HEK293 (cell line): ENCODE data around the gene HOXD12.

Experiments used
- CTCF ChIA-PET: fragments of 350-600 bp; formaldehyde crosslinking; extraction: SDS; loops from one replicate; lab custom pipeline; 2021; ENCODE audit warnings: antibody characterized with exemption; lab: Yijun Ruan, JAX
- POLR2A ChIA-PET: fragments of 300-600 bp; formaldehyde crosslinking; extraction: SDS; loops from one replicate; lab custom pipeline; 2020; ENCODE audit warnings: antibody characterized with exemption, inconsistent platforms; lab: Yijun Ruan, JAX
- H3K27ac ChIP-seq: fragments of 200-500 bp; sonication (Bioruptor generic); 2 replicates; pipeline ENCODE4 v1.5.1; 2014; ENCODE audit warnings: low read depth, low read length, control low read depth, inconsistent platforms; ENCODE audit errors: extremely low read depth
- H3K36me3 ChIP-seq, 2 experiments: fragments of 200-500 bp in 1 of 2; sonication (Bioruptor generic) in 1 of 2; 1 replicate in 1 of 2; 2 replicates in 1 of 2; pipeline ENCODE4 v1.5.1; 2014 to 2017; ENCODE audit warnings: inconsistent platforms in 2 of 2, low read length in 2 of 2; ENCODE audit not compliant: control insufficient read depth in 2 of 2, insufficient read depth in 1 of 2
- H3K4me1 ChIP-seq: fragments of 200-500 bp; sonication (Bioruptor generic); 2 replicates; pipeline ENCODE4 v1.5.1; 2014; ENCODE audit warnings: mild to moderate bottlenecking, low read length, inconsistent platforms; ENCODE audit not compliant: control insufficient read depth, insufficient read depth
- H3K4me3 ChIP-seq: 2 replicates; pipeline ENCODE4 v1.5.1; 2011; ENCODE audit warnings: low read depth, mild to moderate bottlenecking, control low read depth, low read length, moderate library complexity
- H3K9me3 ChIP-seq: fragments of 200-500 bp; sonication (Bioruptor generic); 2 replicates; pipeline ENCODE4 v1.5.1; 2014; ENCODE audit warnings: low read depth, low read length, inconsistent platforms; ENCODE audit not compliant: control insufficient read depth, insufficient read depth
- GFI1B ChIP-seq: fragments of 450-650 bp; formaldehyde crosslinking; IDR thresholded peaks from 2 replicates; pipeline ENCODE4 v1.5.1; 2016; ENCODE audit warnings: missing biosample characterization, missing genetic modification characterization
- GLIS2 ChIP-seq: fragments of 450-650 bp; formaldehyde crosslinking; IDR thresholded peaks from 2 replicates; pipeline ENCODE4 v1.5.1; 2016; ENCODE audit warnings: missing biosample characterization, missing genetic modification characterization
- SCRT2 ChIP-seq: fragments of 450-650 bp; formaldehyde crosslinking; IDR thresholded peaks from 2 replicates; pipeline ENCODE4 v1.5.1; 2016; ENCODE audit warnings: missing biosample characterization, missing genetic modification characterization
- SP3 ChIP-seq: fragments of 450-650 bp; formaldehyde crosslinking; IDR thresholded peaks from 2 replicates; pipeline ENCODE4 v1.5.1; 2016; ENCODE audit warnings: missing biosample characterization, missing genetic modification characterization
- ZBTB6 ChIP-seq: fragments of 450-650 bp; formaldehyde crosslinking; IDR thresholded peaks from 2 replicates; pipeline ENCODE4 v1.5.1; 2017; ENCODE audit warnings: missing biosample characterization, missing genetic modification characterization
- ZNF174 ChIP-seq: fragments of 450-650 bp; formaldehyde crosslinking; IDR thresholded peaks from 2 replicates; pipeline ENCODE4 v1.5.0; 2017; ENCODE audit warnings: missing biosample characterization, mild to moderate bottlenecking, missing genetic modification characterization
- ZNF19 ChIP-seq: fragments of 450-650 bp; formaldehyde crosslinking; IDR thresholded peaks from 2 replicates; pipeline ENCODE4; 2016; ENCODE audit warnings: missing biosample characterization, missing genetic modification characterization, low read depth
- ZNF2 ChIP-seq: fragments of 450-650 bp; formaldehyde crosslinking; IDR thresholded peaks from 2 replicates; pipeline ENCODE4 v1.5.1; 2016; ENCODE audit warnings: missing biosample characterization, missing genetic modification characterization
- ZNF202 ChIP-seq: fragments of 450-650 bp; formaldehyde crosslinking; IDR thresholded peaks from 2 replicates; pipeline ENCODE4 v1.5.1; 2016; ENCODE audit warnings: missing biosample characterization, missing genetic modification characterization, borderline replicate concordance
- ZNF24 ChIP-seq: fragments of 450-650 bp; formaldehyde crosslinking; IDR thresholded peaks from 2 replicates; pipeline ENCODE4 v1.5.1; 2016; ENCODE audit warnings: missing biosample characterization, missing genetic modification characterization
- ZNF280D ChIP-seq: fragments of 450-650 bp; formaldehyde crosslinking; IDR thresholded peaks from 2 replicates; pipeline ENCODE4 v1.5.1; 2016; ENCODE audit warnings: missing biosample characterization, missing genetic modification characterization
- ZNF335 ChIP-seq: fragments of 450-650 bp; formaldehyde crosslinking; conservative IDR thresholded peaks from 2 replicates; pipeline ENCODE4 v1.5.1; 2016; ENCODE audit warnings: missing biosample characterization, missing genetic modification characterization
- ZNF433 ChIP-seq: fragments of 450-650 bp; formaldehyde crosslinking; IDR thresholded peaks from 2 replicates; pipeline ENCODE4 v1.5.1; 2016; ENCODE audit warnings: missing biosample characterization, missing genetic modification characterization, low read depth
- ZNF544 ChIP-seq: fragments of 450-650 bp; formaldehyde crosslinking; IDR thresholded peaks from 2 replicates; pipeline ENCODE4 v1.5.0; 2017; ENCODE audit warnings: missing biosample characterization, missing genetic modification characterization
- TF ChIP-seq, protein P1 (sequence below): fragments of 450-650 bp; formaldehyde crosslinking; IDR thresholded peaks from 2 replicates; pipeline ENCODE4 v1.5.1; 2016; ENCODE audit warnings: missing biosample characterization, missing genetic modification characterization

Gene HOXD12, protein sequence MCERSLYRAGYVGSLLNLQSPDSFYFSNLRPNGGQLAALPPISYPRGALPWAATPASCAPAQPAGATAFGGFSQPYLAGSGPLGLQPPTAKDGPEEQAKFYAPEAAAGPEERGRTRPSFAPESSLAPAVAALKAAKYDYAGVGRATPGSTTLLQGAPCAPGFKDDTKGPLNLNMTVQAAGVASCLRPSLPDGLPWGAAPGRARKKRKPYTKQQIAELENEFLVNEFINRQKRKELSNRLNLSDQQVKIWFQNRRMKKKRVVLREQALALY

DNA sequence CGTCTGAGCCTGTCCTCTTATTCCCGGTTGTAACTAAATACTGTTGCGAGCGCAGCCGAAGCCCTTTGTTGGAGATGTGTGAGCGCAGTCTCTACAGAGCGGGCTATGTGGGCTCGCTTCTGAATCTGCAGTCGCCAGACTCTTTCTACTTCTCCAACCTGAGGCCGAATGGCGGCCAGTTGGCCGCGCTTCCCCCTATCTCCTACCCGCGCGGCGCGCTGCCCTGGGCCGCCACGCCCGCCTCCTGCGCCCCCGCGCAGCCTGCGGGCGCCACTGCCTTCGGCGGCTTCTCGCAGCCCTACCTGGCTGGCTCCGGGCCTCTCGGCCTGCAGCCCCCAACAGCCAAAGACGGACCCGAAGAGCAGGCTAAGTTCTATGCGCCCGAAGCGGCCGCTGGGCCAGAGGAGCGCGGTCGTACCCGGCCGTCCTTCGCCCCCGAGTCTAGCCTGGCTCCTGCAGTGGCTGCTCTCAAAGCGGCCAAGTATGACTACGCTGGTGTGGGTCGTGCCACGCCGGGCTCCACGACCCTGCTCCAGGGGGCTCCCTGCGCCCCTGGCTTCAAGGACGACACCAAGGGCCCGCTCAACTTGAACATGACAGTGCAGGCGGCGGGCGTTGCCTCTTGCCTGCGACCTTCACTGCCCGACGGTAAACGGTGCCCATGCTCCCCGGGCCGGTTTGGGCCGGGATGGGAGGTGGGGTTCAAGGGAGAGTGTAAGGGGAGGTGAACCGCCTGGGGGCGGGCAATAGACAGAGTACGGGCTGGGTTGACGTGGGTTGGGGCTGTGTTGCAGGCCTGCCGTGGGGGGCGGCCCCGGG lies at the start of gene HOXD12:
HOXD12 (plus strand) TSS at position 68 of the 819 bp plus-strand sequence; CDS start at position 75, 7 bp downstream.
- Histone ChIP-seq H3K4me1 (peaks cover 10% of the 10 kb centered on the region), H3K36me3 (peaks cover 0 to 8% of the 10 kb centered on the region in 2 experiments; a peak in 1 of 3 replicates), H3K9me3 (no peaks in the 10 kb centered on the region), H3K4me3 (no peak within 1 kb of the TSS), H3K27ac (no peak within 1 kb of the TSS)
- ChIA-PET POLR2A (no interaction called here), CTCF (interaction anchor here (0.8 kb wide), 1 partner anchor 20 kb away, joined by 5 read pairs; no protein-coding TSS in a partner anchor)
- 0 out of 2 replicates have a peak, but pooled peaks have one; percentile 58 for TF ChIP-seq ZNF202
- no peak for TF ChIP-seq ZNF280D
- no peak for TF ChIP-seq SCRT2 (tag by site-specific recombination)

- H3K4me1 ChIP-seq, result no peaks in the 10 kb centered on the region
- TF ChIP-seq, protein P1, sequence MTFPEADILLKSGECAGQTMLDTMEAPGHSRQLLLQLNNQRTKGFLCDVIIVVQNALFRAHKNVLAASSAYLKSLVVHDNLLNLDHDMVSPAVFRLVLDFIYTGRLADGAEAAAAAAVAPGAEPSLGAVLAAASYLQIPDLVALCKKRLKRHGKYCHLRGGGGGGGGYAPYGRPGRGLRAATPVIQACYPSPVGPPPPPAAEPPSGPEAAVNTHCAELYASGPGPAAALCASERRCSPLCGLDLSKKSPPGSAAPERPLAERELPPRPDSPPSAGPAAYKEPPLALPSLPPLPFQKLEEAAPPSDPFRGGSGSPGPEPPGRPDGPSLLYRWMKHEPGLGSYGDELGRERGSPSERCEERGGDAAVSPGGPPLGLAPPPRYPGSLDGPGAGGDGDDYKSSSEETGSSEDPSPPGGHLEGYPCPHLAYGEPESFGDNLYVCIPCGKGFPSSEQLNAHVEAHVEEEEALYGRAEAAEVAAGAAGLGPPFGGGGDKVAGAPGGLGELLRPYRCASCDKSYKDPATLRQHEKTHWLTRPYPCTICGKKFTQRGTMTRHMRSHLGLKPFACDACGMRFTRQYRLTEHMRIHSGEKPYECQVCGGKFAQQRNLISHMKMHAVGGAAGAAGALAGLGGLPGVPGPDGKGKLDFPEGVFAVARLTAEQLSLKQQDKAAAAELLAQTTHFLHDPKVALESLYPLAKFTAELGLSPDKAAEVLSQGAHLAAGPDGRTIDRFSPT (tag by site-specific recombination), result no peak
- TF ChIP-seq ZNF202 (no peak), ZNF335 (tag by site-specific recombination) (peak; percentile 77)
- no peak overlapping the region for H3K4me3 ChIP-seq
- ChIA-PET CTCF (interaction anchor here (1.6 kb wide), 1 partner anchor 23 kb away, joined by 4 read pairs; no protein-coding TSS in a partner anchor), POLR2A (no interaction called here)
- H3K9me3 ChIP-seq, result no peaks in the 10 kb centered on the region
- no peaks in the 10 kb centered on the region for H3K36me3 ChIP-seq
- H3K27ac ChIP-seq, result no peak overlapping the region
Observed at GRCh38 chr2:176056406-176056805, 43.2 kb upstream of the HOXD12 start.

DNA sequence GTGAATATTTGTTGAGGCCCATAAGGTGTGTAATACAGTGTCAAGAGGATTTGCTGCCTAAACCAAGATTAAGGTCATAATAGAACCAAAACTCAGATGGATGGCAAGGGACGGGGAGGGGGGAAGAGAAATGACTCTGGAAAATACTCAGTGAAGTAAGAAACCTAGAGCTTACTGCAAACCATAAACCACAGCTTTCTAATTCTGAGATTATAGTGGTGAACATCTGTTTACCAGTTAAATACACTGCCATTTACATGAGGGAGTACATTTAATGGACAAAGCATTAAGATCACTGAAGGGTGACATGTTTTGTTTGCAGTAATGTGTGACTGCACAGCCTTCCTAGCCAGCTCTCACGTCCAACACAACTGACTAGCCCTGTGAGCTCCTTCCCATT lies 35.6 kb upstream of the HOXD12 start:
- no peaks in the 10 kb centered on the region for H3K9me3 ChIP-seq
- H3K4me1 ChIP-seq, result no peaks in the 10 kb centered on the region
- CTCF ChIA-PET, result interaction anchor here (0.6 kb wide), 1 partner anchor 25 kb away, joined by 3 read pairs; no protein-coding TSS in a partner anchor
- no peaks in the 10 kb centered on the region for H3K36me3 ChIP-seq
- no peak for TF ChIP-seq SP3 (tag by site-specific recombination)
- no peak for TF ChIP-seq GFI1B (tag by site-specific recombination)
- POLR2A ChIA-PET, result no interaction called here
- H3K27ac ChIP-seq, result no peak overlapping the region
- H3K4me3 ChIP-seq, result no peak overlapping the region

GRCh38 chr2:176066645-176067588 lies 32.7 kb upstream of the HOXD12 start:
- CTCF ChIA-PET, result no interaction called here
- H3K36me3 ChIP-seq, result no peaks in the 10 kb centered on the region
- no peaks in the 10 kb centered on the region for H3K4me1 ChIP-seq
- H3K27ac ChIP-seq, result no peak overlapping the region
- no peak overlapping the region for H3K4me3 ChIP-seq
- POLR2A ChIA-PET, result no interaction called here
- no peaks in the 10 kb centered on the region for H3K9me3 ChIP-seq
- TF ChIP-seq ZNF24 (tag by site-specific recombination), result no peak
- no peak for TF ChIP-seq ZNF19 (tag by site-specific recombination)
- no peak for TF ChIP-seq ZNF2 (tag by site-specific recombination)
- TF ChIP-seq GLIS2, result no peak
- TF ChIP-seq ZNF433 (tag by site-specific recombination), result no peak
- TF ChIP-seq ZNF544 (tag by site-specific recombination), result no peak
- no peak for TF ChIP-seq ZNF174 (tag by site-specific recombination)
- TF ChIP-seq ZBTB6 (tag by site-specific recombination), result no peak
